Measurements from ENCODE around the gene HOXD3. TPM values are rescaled to one million over a fixed set of nuclear protein-coding genes. Genes with fewer than 3 reads are reported as not detected.
A peak's percentile ranks its signal among the peaks of the same experiment; 100 is the strongest.

HOXD3 gene
- polyA plus RNA-seq, 1 donor, result 3.9 TPM

- Histone ChIP-seq H3K4me1 (ENCODE audit: control insufficient read depth, insufficient read depth, low read length) (peaks cover 2% of the 10 kb centered on the region), H3K27ac (ENCODE audit: low read length) (peak overlapping the region; percentile 65), H3K27me3 (ENCODE audit: control insufficient read depth, insufficient read depth, low read length) (peaks cover 90% of the 10 kb centered on the region), H3K9me3 (ENCODE audit: control insufficient read depth, low read depth, low read length) (peaks cover 7% of the 10 kb centered on the region), H3K36me3 (ENCODE audit: control insufficient read depth, insufficient read depth, low read length) (no peaks in the 10 kb centered on the region), H3K4me3 (ENCODE audit: low read length) (peak overlapping the region; percentile 50)
- DNase-seq, result no peak
- WGBS (ENCODE audit: insufficient coverage, low lambda C conversion rate), result no CpG with 5 or more reads among the region's 49 CpGs
Measured at GRCh38 chr2:176128172-176128981, 28.7 kb upstream of the HOXD3 start.

DNA sequence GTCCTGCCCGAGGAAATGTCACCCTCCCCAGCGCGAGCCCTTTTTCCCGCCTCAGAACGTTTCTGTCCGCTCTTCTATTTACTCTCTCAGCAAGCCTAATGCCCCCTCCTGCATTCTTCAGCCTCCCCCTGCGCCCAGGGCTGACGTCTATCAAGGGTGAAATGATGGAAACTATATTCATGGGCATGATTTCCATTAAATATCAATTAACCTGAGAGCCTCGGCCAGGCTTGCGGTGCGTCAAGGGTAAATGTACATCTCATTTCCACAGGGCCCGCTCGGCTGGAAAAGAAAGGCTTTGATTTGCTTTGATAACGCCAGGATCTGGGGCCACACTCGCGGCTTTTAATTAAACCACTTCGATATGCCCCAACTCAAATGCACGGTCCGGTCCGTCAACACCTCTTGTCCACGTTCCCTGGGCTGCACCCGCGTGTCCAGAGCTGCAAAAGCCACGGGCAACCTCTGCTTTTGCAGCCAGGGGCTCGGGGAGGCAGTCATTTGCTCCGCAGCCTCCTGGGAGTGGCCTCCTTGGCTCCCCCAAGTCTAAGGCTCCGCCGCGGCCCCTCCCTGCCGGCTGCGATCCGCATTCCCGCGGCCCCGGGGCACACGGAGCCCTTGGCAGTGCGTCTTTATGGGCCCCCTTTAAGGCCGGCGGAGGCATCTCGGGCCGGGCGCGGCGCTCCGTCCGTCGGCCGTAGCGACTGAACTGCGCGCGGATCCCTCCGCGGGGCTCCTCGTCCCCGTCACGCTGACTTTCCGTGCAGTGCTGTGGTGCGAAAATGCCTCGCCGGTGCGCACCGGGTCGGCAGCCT lies 27.9 kb upstream of the HOXD3 start, which contains the start of gene HOXD8:
TSS of gene HOXD8 (plus strand) at position 724 of the 815 bp plus-strand sequence. CDS start 662 bp downstream, outside the sequence.
- WGBS (ENCODE audit: insufficient coverage, low lambda C conversion rate), result no CpG with 5 or more reads among the region's 64 CpGs
- H3K27me3 ChIP-seq (ENCODE audit: control insufficient read depth, insufficient read depth, low read length), result peaks cover 90% of the 10 kb centered on the region
- H3K9me3 ChIP-seq (ENCODE audit: control insufficient read depth, low read depth, low read length), result peaks cover 7% of the 10 kb centered on the region
- H3K4me1 ChIP-seq (ENCODE audit: control insufficient read depth, insufficient read depth, low read length), result peaks cover 2% of the 10 kb centered on the region
- H3K4me3 ChIP-seq (ENCODE audit: low read length), result peak within 1 kb of the TSS; percentile 50
- peak within 1 kb of the TSS; percentile 65 for H3K27ac ChIP-seq (ENCODE audit: low read length)
- no peaks in the 10 kb centered on the region for H3K36me3 ChIP-seq (ENCODE audit: control insufficient read depth, insufficient read depth, low read length)
- peak; percentile 50 to 66 for DNase-seq

GRCh38 chr2:176129813-176130146 lies 27.3 kb upstream of the HOXD3 start:
- Histone ChIP-seq H3K36me3 (ENCODE audit: control insufficient read depth, insufficient read depth, low read length) (no peaks in the 10 kb centered on the region), H3K27me3 (ENCODE audit: control insufficient read depth, insufficient read depth, low read length) (peaks cover 90% of the 10 kb centered on the region), H3K4me3 (ENCODE audit: low read length) (peak overlapping the region; percentile 25), H3K4me1 (ENCODE audit: control insufficient read depth, insufficient read depth, low read length) (peaks cover 2% of the 10 kb centered on the region), H3K27ac (ENCODE audit: low read length) (peak overlapping the region; percentile 65), H3K9me3 (ENCODE audit: control insufficient read depth, low read depth, low read length) (peaks cover 4% of the 10 kb centered on the region)
- no CpG with 5 or more reads among the region's 43 CpGs for WGBS (ENCODE audit: insufficient coverage, low lambda C conversion rate)
- no peak for DNase-seq

- H3K27ac ChIP-seq (ENCODE audit: low read length), result peak overlapping the region; percentile 37
- H3K36me3 ChIP-seq (ENCODE audit: control insufficient read depth, insufficient read depth, low read length), result no peaks in the 10 kb centered on the region
- H3K27me3 ChIP-seq (ENCODE audit: control insufficient read depth, insufficient read depth, low read length), result peaks cover 90% of the 10 kb centered on the region
- DNase-seq, result peak in 1 of 2 donors; percentile 54
- no CpG with 5 or more reads among the region's 100 CpGs for WGBS (ENCODE audit: insufficient coverage, low lambda C conversion rate)
- H3K4me1 ChIP-seq (ENCODE audit: control insufficient read depth, insufficient read depth, low read length), result peaks cover 2% of the 10 kb centered on the region
- H3K9me3 ChIP-seq (ENCODE audit: control insufficient read depth, low read depth, low read length), result peaks cover 4% of the 10 kb centered on the region
- peak overlapping the region; percentile 30 for H3K4me3 ChIP-seq (ENCODE audit: low read length)
Measured at GRCh38 chr2:176130147-176130956, 26.8 kb upstream of the HOXD3 start.

DNA sequence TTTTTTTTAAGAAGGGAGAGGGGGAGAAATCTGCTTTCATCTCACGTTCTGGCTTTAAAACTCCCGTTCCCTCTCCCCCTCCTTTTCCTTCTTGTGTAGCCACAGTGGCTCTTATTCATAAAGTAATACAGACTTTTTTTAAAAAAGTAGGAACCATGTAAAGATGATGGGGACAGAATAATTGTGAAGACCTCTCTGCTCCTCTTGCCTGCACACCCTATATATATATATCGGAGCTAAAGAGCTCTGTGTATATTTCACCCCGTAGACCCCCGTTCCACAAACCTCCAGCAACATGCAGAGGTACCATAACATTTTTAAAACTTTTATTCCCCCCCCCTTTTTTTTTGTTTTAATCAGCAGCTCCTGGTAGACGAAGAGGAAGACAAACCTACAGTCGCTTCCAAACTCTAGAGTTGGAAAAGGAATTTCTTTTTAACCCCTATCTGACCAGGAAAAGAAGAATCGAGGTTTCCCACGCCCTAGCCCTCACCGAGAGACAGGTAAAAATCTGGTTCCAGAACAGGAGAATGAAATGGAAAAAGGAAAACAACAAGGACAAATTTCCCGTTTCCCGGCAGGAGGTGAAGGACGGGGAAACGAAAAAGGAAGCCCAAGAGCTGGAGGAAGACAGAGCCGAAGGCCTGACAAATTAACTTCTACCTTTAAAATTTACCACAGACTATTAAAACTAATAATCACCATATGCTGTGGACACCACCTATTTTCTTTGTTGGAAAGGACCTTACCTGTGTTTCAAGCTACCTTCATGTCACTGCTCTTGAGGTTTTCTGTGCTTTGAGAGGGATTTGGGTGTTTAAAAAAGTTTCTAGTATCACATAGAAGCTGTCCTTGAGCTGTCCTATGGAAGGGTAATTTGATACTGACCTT lies 25.9 kb upstream of the HOXD3 start:
- Histone ChIP-seq H3K36me3 (ENCODE audit: control insufficient read depth, insufficient read depth, low read length) (no peaks in the 10 kb centered on the region), H3K9me3 (ENCODE audit: control insufficient read depth, low read depth, low read length) (peaks cover 4% of the 10 kb centered on the region), H3K4me1 (ENCODE audit: control insufficient read depth, insufficient read depth, low read length) (peaks cover 2% of the 10 kb centered on the region), H3K4me3 (ENCODE audit: low read length) (peak overlapping the region; percentile 30), H3K27me3 (ENCODE audit: control insufficient read depth, insufficient read depth, low read length) (peaks cover 90% of the 10 kb centered on the region), H3K27ac (ENCODE audit: low read length) (peak overlapping the region; percentile 37)
- 17% methylated on average over 10 of the region's 15 CpGs for WGBS (ENCODE audit: insufficient coverage, low lambda C conversion rate)
- no peak for DNase-seq

GRCh38 chr2:176131848-176132158 lies 25.3 kb upstream of the HOXD3 start:
- DNase-seq, result no peak
- peaks cover 5% of the 10 kb centered on the region for H3K9me3 ChIP-seq (ENCODE audit: control insufficient read depth, low read depth, low read length)
- 20% methylated on average over 1 of the region's 4 CpGs for WGBS (ENCODE audit: insufficient coverage, low lambda C conversion rate)
- H3K4me3 ChIP-seq (ENCODE audit: low read length), result no peak overlapping the region
- peaks cover 89% of the 10 kb centered on the region for H3K27me3 ChIP-seq (ENCODE audit: control insufficient read depth, insufficient read depth, low read length)
- no peak overlapping the region for H3K27ac ChIP-seq (ENCODE audit: low read length)
- no peaks in the 10 kb centered on the region for H3K36me3 ChIP-seq (ENCODE audit: control insufficient read depth, insufficient read depth, low read length)
- peaks cover 2% of the 10 kb centered on the region for H3K4me1 ChIP-seq (ENCODE audit: control insufficient read depth, insufficient read depth, low read length)

DNA sequence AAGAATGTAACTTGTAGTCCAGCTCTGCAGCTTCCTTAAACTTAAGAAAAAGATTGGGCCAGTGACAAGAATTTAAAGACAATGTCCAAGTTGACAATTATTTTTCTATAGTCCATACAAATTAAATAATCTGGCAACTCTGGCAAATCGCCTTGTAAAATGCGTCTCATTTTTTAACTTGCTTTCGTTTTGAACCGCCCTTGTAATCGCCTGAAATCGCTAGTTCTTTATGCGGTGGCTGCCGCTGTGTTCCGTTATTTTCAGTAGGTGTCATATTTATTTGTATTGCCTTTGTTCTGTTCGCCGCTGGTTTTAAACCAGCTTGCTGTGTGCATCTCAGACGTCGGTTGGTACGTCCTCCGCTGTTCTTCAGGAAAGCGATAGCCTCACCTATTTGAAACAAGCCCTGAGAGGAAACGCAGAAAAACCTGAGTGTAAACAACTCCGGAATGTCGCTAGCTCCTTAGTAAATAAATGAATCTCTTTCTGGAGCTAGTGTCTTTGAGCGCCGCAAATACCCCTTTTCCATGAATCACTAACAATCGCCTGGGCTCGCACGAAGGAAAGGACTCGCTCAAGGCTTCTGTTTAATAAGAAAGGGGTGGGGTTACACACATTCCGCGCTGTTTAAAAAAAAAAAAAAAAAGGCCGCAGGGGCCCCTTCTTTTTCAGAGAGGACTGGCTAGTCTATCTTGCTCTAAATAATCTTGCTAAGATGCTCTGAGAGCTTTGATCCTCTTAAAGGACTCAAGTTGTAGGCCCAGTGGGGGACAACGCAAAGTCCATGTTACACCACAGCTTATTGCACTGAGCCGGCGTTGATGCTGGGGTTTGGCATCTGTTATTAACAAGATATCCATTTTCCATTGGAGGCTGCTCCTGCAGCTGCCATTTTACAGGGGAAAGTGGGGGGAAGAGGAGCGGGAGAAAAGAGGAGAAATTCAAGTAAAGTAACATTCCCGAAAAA lies 24.6 kb upstream of the HOXD3 start:
- whole genome bisulfite sequencing (ENCODE audit: insufficient coverage, low lambda C conversion rate), result no CpG with 5 or more reads among the region's 33 CpGs
- no peak for DNase-seq
- no peak overlapping the region for H3K27ac ChIP-seq (ENCODE audit: low read length)
- no peaks in the 10 kb centered on the region for H3K36me3 ChIP-seq (ENCODE audit: control insufficient read depth, insufficient read depth, low read length)
- H3K27me3 ChIP-seq (ENCODE audit: control insufficient read depth, insufficient read depth, low read length), result peaks cover 91% of the 10 kb centered on the region
- H3K4me3 ChIP-seq (ENCODE audit: low read length), result peak overlapping the region; percentile 17
- peaks cover 6% of the 10 kb centered on the region for H3K9me3 ChIP-seq (ENCODE audit: control insufficient read depth, low read depth, low read length)
- H3K4me1 ChIP-seq (ENCODE audit: control insufficient read depth, insufficient read depth, low read length), result peaks cover 2% of the 10 kb centered on the region

- Histone ChIP-seq H3K36me3 (ENCODE audit: control insufficient read depth, insufficient read depth, low read length) (no peaks in the 10 kb centered on the region), H3K27me3 (ENCODE audit: control insufficient read depth, insufficient read depth, low read length) (peaks cover 91% of the 10 kb centered on the region), H3K9me3 (ENCODE audit: control insufficient read depth, low read depth, low read length) (peaks cover 6% of the 10 kb centered on the region), H3K4me3 (ENCODE audit: low read length) (no peak overlapping the region), H3K27ac (ENCODE audit: low read length) (no peak overlapping the region), H3K4me1 (ENCODE audit: control insufficient read depth, insufficient read depth, low read length) (peaks cover 2% of the 10 kb centered on the region)
- DNase-seq, result no peak
Measured at GRCh38 chr2:176133389-176133788, 23.7 kb upstream of the HOXD3 start.

DNA sequence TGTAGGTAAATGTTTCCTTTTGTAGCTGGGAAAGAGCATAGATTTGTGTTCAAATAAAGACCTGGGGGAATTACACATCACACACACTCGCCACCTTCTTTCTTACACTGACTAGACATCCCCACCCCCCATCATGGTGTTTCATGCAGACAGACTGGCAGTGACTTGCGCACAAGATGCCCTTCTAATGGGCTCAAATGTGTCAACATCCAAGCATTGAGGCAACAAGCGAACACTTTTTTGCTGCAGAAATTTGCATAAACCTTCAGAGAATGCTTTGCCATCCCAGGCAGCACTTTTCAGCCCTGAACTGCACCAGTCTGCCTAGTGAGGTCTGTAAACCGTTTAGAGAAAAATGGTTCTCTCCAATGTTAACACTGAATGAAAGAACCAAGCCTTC lies 23.1 kb upstream of the HOXD3 start:
- WGBS (ENCODE audit: insufficient coverage, low lambda C conversion rate), result no CpG with 5 or more reads among the region's 4 CpGs
- Histone ChIP-seq H3K9me3 (ENCODE audit: control insufficient read depth, low read depth, low read length) (peaks cover 6% of the 10 kb centered on the region), H3K27me3 (ENCODE audit: control insufficient read depth, insufficient read depth, low read length) (peaks cover 91% of the 10 kb centered on the region), H3K27ac (ENCODE audit: low read length) (no peak overlapping the region), H3K4me3 (ENCODE audit: low read length) (no peak overlapping the region), H3K4me1 (ENCODE audit: control insufficient read depth, insufficient read depth, low read length) (peaks cover 2% of the 10 kb centered on the region), H3K36me3 (ENCODE audit: control insufficient read depth, insufficient read depth, low read length) (no peaks in the 10 kb centered on the region)
- DNase-seq, result no peak

All from large intestine (tissue), 3 donors.